Retina (tissue), 1 donor: ENCODE data around the gene PLA2G4E.

Experiments used
- DNase-seq: peaks from one replicate; pipeline ENCODE4 v3.0.0-alpha.2; 2016

Gene PLA2G4E

DNA sequence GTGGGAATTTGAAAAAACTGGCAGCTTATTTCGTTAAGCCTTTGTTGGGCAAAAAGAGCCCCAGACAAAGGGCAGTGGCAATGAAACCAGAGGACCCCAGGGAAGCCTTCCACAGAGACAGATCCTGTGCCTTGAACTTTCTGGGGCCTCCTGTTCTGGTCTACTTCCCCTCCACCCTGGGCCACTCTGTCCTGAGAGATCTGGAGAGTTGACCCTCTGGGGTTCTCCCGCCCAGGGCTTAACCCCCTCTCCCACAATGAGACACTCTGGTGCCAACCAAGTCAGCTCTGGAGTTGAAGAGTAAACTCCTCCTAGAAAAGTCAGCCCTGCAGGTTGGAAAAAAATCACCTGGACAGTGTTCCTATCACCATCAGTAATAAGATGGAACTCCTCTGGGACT is 69.3 kb downstream of the PLA2G4E start:
- no peak for DNase-seq

DNA sequence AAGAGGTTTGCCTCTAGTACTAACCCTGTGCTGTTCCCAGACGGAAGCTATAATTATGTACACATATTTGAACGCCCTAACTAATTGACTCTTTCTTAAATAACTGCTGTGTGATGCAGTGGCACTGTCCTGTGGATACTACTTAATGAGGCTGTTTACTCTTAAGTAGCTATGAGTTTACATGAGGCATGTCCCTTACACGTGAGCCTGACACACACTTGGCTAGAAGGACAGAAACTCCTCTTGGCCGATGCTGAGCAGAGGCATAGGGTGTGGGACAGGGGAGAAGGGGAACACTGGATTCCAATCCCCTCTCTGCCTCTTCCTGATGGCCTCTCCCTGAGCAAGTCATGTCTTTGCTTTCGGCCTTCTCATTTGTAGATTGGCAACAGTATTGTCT is 70.4 kb downstream of the PLA2G4E start:
- DNase-seq, result no peak

DNA sequence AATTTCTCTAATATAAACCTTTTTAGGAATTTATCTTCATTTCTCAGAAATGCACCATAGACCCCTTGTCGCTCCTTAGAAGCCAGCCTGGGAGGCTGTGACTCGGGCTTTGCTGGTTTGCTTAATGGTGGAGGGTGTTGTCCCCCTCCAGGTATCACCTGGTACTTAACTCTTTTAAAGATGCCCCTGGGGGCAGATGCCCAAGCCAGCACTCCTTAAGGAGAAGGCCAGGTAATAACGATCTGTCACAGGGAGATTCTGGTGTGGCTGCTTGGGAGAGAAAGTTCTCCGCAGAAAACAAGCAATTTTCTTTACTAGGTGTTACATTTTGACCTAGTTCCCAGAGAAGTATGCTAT is 70.7 kb downstream of the PLA2G4E start:
- DNase-seq, result no peak

DNA sequence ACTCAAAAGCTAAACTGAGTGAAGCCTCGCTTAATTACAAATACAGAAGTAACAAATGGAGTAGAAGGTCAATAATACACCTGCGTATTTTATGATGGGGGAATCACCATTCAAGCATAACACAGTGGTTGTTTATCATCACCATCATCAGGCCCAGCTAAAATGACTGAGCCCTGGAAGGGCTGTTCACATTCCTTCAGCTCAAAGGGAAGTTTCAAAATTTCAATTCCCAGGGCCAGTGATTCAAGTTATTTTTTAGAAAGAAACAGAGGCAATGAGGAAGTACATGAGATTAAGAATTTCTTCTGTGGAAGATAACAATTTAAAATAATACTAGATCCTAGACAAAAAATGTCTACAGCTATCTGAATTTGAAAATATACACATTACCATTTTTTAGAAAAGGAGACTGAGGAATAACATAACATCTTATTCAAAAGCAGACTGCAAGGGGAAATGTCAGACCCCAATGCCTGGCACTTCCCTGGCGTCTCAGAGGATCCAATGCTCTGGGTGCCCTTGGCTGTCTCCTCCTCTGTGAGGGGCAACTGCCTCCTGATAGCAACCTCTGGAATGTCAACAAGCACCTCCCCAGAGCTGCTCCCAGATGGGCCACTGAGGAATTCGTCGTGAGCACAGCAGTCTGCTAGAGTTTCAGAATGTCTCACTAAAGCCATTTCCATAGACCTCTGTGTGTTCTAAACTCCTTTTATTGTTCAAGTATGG is 71.3 kb downstream of the PLA2G4E start:
- DNase-seq, result no peak

DNA sequence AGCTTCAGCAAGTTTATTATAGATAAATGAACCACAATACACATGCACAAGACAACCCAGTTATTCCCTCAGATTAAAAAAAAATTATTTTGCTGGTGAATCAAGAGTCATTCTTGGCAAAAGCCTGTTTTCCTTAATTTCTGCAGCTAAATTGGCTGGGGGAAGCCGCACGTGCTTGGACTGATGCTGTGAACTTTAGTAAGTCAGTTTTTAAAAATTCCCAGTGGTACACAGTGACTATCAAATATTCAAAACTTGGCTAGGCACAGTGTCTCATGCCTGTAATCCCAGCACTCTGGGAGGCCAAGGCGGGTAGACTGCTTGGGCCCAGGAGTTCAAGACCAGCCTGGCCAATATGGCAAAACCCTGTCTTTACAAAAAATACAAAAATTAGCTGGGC is 72.4 kb downstream of the PLA2G4E start:
- no peak for DNase-seq

DNA sequence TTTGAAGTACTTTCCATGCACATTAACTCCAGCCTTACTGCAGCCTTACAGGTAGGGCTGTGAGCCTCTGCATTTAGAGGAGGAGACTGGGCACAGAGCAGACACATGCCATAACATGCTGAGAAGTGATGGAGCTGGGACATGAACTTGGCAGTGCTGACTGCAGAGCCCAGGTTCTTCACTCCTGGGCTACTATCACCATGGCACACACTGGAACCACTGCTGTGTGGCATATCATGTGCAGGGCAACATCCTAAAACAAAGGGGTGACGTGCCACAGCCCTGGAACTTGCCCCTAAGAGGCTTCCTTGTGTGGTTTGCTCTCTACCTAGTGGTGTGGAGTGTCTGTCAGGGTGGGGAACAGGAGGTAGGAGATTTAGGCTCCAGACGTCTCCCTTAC is 73.9 kb downstream of the PLA2G4E start:
- DNase-seq, result no peak

DNA sequence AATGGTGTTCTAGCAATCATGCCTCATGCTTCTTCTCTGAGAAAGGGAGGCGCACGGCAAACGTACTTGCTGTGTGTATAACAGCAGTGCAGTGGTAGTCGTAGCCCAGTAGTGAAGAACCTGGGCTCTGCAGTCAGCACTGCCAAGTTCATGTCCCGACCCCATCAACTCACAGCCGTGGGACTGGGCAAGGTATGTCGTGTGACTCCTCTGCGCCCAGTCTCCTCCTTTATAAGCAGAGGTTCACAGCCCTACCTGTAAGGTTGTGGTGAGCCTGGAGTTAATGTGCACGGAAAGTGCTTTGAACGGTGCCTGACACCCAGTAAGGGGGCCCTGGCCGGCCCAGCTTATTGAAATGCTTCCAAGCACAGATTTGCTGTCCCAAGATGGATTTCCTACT is 75.1 kb downstream of the PLA2G4E start:
- DNase-seq, result no peak

DNA sequence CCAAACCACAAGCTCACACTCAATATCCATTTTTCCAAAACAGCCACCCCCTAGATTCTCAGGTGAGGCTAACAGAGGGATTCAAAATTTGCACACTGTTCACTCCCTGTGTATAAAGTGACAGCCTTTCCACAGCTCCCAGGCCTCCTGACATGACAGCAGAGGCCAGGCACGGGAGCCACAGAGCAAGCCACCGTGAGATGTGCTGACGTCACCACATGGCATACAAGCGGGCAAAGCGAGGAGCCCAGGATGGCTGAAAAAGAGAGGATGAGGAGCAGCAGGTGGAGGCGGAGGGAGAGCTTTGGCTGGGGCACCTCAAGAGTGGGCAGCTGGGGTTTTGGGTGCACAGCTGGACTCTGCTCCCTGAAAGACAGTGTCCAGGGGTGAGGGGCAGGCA is 75.6 kb downstream of the PLA2G4E start:
- DNase-seq, result no peak

DNA sequence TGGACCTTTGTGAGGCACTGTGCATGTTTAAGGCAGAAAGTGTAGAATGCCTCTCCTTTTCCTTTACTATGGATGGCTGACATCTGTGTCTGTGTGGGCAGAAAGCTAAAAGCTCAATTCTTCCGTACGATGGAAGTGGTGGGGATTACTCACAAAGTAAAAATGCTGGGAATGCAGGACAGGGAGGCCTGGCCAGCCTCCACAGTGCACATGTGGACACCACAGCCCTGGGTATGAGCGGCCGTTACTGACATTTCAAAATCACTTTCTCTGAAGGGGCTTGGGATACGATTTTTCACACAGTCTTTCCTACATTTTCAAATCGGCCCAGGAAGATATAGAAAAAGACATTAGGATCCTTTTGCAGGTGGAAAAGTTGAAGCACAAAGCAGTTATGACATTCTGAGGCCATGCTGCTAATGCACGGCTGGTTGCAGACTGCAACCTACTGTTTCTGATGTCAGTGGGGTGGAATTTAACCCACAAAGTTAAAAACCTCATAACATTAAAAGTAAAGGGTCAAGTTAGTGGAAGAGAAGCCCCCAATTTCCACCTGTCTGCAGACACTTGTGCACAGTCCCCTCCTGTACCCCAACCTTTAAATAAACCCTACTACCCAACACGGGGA is 76.4 kb downstream of the PLA2G4E start:
- no peak for DNase-seq

DNA sequence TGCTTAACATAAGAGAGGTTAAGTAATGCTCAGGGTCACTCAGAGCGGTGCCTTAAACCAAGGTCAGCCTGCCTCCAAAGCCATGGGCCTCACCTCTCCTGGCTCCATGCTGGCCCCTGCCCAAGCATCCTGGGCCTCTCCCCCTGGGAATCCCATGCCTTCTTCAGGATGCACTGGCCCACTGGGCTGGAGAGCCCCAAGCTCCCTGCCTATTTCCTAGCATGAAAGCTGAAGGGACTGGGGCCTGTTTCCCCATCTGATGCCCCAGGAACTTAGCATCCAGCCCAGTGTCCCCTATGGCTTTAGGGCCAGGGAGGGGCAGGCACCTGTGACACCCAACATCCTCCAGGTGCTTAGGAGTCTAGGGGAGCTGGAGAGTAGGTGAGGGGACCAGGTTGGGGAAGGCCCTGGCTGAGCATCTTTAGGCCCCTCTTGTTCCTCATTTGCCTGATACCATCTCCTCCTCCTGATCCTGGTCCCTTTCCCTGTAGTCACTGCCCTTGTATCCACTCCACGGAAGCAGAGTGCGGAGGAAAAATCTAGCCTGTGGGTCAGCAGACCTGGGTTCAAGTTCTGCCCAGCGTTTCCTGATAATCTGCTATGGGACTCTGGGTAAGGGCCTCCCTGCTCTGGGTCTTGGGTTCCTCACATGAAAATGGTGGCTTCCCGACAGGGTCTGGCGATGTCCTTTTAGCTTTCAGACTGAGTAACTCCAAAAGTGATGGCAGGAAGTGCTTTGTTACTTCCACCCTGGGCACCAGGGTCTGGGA is 77.1 kb downstream of the PLA2G4E start:
- no peak for DNase-seq

DNA sequence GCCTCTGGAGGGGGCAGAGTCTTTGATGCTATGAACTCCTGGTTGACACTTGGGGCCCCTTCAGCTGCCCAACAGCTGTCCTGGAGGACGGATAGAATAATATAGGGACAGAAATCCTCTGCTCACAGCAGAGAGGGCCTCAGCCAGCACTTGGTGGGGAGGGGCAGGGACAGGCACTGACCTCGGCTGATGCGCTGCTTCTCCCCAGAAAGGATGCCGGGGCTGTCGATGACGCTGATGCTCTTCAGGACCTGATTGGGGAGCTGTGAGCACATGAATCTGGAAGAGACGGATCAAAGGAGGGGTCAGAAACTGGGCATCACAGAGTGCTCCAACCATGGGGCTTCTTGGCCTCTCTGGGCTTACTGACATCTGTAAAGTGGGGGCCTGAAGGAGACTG is 78.0 kb downstream of the PLA2G4E start:
- no peak for DNase-seq

DNA sequence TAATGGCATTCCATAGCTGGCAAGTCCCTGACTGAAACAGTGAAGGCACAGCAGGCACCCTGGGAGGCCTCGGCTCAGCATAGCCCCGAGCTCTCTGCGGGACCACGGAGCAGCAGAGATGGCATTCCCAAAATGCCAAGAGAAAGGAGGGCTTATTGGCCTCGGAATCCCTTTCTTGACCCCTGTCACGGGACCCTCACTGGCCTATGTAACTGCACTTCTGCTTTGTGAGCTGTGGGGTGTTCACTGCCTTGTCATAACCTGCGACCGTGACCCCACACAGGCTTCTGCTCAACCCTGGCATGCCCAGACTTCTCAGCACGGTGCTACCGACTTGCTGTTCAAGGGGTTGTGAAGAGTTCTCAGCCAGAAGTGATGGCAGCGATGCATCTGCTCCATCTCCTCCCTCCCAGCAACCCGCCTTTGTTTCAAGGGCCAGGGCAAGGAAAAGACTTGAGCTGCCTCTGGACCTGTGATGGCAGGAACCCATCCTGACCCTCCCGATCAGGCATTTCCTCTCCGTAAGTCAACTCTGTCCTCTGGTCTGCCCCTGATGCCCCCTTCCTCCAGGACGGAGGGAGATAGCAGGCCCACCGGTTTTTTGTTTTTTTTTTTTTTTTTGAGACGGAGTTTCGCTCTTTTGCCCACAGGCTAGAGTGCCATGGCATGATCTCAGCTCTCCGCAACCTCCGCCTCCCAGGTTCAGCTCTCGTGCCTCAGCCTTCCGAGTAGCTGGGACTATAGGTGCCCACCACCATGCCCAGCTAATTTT is 79.0 kb downstream of the PLA2G4E start:
- DNase-seq, result no peak

DNA sequence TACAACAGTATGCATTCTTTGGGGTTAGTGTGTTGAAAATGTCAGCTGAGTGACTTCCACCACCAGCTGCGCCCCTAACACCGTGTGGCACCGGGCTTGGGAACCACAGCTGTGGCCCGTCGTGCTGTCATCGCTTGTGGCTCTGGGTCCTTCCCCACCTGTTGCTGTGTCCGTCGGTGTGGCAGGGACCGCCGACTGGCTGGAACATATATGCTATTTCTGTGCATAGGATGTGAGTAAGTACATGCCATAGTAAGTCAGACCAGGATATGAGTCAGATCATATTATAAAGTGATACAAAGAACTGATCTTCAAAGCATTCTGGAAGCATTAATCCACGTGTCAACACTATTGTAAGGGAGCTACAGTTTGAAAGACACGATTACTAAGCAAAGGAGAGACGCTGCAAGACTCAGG is 80.4 kb downstream of the PLA2G4E start:
- no peak for DNase-seq

DNA sequence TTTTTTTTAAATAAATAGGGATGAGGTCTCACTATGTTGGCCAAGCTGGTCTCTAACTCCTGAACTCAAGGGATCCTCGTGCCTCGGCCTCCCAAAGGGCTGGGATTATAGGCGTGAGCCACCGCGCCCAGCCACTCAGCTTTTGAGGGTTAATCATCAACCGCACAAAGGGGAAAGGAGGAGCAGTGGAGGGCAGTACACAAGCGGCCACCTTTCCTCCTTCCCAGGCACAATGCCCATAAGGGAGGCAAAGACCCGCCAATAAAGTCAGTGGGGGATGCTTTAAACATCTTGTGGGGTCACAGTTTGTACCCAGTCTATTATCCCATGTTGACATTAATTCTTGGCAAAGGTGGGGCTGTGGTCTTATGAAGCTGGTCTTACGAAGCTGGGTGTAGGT is 80.9 kb downstream of the PLA2G4E start:
- no peak for DNase-seq

DNA sequence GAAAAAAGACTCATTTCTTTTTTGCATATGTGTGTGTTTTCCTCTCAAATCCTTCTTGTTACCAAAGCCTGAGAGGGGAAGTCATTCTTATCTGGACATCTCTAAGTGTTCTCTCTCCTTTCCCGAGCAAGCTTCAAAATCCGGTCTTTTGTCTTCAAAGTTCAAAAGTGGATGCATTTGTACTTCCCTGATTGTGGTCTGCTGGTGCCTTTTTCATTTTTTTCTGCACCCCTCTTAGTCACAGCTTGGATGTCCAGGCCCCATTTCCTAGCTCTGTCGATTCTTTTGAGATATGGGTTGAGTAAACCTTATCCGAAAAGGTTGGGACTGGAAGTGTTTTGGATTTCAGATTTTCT is 83.3 kb downstream of the PLA2G4E start:
- no peak for DNase-seq

DNA sequence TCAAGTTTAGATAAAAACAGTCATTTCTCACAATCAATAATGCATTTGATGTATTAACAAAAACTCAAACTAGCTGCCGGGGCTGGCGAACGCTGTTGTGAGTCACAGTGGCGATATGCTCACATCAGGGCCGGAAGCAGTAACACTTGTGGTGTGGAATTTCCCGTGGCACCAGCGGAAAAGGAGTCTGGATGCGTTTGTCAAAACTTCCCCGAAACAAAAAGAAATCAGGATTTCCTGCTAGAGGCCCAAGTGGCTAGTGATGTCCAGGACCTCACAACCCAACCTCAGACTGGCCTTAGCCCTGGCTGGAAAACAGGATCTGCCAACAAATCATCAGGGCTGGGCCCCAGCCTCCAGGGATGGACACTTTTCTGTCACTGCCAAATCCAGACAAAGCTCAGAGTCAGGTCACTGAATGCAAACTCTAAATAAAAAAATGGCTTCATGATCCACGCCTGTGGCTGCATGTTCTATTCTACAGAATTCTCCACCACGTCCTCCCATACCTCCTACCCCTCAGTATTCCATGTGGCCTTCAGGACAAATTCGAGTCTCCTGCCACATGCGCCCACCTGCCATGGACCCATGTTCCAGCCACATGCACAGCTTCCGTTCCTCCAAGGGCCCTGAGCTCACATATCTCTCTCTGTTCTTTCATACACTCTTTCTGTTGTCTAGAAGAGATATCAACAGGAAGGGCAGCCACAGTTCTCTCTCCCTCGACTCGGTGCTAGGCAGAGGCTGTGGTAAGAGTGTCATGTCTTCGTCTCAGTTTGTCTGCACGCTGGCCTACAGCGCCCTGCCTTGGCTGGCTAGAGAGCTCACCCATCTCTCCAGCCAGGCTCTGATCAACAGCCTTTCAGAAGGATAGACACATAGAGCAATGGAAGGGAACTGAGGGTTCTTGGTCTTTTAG is 83.9 kb downstream of the PLA2G4E start:
- no peak for DNase-seq

DNA sequence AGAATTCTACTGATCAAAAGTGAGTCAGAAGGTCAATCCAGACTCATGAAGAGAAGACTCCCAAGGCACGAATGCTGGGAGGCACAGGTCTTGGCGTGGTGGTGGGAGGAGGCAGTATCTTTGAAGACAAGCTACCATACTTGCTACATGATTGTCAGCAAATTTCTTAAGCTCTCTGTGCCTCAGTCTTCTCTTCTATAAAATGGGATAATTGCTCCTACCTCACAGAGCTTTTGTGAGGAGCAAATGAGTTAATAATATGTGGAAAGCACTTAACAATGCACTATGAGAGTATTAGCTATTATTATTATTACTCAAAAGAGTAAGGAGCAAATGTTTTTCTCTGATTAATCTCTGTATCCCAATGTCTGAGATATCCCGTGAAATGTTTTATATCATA is 84.7 kb downstream of the PLA2G4E start:
- no peak for DNase-seq

DNA sequence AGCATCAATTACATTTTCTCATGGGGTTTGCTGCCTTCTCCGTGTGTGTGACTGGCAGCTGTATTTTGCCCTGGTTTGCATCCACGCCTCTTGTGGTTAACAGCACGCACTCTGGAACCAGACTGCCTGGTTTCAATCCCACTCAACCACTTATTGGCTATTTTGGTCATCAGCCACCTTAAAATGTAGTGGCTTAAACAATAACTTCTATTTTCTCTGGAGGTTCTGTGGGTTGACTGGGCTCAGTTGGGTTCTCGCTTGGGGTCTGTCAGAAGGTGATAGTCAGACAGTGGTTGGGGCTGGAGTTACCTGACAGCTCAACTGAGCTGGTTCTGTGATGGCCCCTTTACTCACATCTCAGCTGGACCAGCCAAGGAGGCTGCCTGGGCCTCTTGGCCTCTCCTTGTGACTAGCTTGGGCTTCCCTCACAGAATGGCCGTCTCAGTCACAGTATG is 85.2 kb downstream of the PLA2G4E start:
- no peak for DNase-seq

DNA sequence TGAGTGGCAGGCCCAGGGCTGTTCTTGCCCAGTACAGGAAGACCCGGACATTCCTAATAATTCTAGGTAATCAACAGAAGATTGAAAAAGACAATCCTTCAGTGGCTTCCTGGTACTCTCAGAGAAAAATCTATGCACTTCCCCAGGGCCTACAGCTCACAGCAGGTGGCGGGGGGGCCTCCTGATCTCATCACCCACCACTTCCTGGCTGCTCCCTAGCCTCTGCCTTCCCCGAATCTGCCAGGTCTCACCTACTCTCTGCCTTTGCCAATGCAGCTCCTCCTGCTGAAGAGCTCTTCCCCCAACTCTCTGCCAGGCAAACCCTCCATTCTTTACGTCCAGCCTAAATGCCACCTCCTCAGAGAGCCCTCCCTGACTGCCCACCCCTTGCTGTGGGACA is 86.0 kb downstream of the PLA2G4E start:
- no peak for DNase-seq

DNA sequence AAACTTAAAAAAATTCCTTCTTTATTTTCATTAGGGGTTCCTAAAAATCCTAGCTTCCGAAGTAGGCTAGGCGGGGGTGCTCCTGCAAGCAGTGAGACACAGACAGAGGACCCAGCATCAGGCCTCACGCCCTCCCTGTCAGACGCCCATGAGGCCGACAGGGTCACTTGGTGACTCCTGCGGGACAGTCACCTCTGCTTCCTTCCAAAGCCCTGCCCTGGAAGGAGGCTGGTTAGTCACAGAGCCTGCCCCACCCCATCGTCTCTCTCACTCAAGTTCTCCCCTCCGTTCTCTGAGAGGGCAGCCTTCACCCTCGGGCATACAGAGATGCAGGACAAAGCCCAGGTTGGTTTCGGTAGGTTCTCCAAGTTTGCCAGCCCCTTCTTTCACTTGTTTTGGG is 87.1 kb downstream of the PLA2G4E start:
- no peak for DNase-seq

DNA sequence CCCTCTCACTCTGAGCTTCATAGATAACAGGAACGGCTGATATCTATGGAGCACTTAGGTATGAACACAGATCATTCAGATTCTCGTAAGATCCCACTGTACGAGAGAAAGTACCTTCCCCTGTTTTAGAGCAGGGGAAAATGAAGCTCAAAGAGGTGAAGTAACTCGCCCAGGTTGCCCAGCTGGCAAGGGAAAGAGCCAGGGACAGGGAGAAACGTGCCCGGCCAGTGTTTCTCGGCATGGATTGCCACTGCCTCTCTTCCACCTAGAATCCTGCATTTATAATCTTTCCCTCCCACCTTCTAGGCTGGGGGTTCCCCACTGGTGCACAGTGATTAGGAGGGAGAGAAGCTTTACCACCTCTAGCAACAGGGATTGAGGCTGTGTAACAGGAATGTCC is 87.5 kb downstream of the PLA2G4E start:
- no peak for DNase-seq

DNA sequence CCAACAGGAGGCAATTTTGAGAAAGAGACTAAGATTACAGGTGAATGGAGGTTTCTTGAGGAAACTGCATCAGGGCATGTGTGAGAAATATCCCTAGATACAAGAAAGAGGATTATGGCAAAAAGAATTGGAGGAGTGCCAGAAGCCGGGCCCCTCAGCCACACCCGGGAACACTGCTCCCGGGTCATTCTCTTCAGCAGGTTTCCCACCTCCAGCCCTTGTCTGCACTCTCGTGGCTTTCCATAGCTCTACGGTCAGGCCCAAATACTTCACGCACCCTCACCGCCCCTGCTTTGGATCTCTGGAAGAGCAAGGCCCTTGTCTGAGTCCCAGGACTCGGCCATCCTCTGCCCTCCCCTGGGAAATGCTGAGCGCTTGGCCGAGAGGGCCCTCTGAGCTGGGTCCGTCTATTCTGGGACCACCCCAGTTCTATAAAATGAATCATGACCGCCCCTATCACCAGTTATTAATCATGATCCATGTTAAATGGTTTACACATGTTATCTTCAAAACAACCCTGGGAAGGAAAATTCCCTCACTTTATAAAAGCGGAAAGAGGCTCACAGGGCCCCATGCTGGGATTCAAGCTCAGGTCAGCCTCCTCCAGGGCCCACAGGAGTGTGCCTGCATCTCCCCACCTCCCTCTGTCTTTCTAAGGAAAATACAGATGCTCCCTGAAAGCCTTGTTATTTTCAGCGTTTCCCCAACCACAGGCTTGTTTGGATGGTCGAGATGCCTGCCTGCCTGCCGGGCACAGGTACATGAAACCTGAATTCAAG is 88.1 kb downstream of the PLA2G4E start:
- DNase-seq, result no peak
